Liver (tissue), 9 donors: ENCODE data around the gene MAGEF1. TPM values are rescaled to one million over a fixed set of nuclear protein-coding genes. Genes with fewer than 3 reads are reported as not detected.

Experiments used
- DNase-seq: peaks from one replicate; pipeline ENCODE4 v3.0.0-alpha.2; 2017; ENCODE audit warnings: low spot score
- H3K27ac ChIP-seq, 2 donors: one replicate each; pipeline ENCODE4 v1.7.0; 2013; ENCODE audit warnings: inconsistent platforms in 2 of 2, low read length in 2 of 2, control low read depth in 1 of 2, low read depth in 1 of 2, mild to moderate bottlenecking in 1 of 2
- H3K27me3 ChIP-seq, 4 donors: one replicate each; pipeline versions ENCODE4 v1.6.1 to v1.7.0; 2013; ENCODE audit warnings: low read length in 3 of 4, inconsistent platforms in 1 of 4, mild to moderate bottlenecking in 1 of 4, moderate library complexity in 1 of 4; ENCODE audit not compliant: control insufficient read depth in 4 of 4, insufficient read depth in 4 of 4
- H3K36me3 ChIP-seq, 4 donors: one replicate each; pipeline versions ENCODE4 v1.6.1 to v1.7.0; 2013; ENCODE audit warnings: low read length in 3 of 4, mild to moderate bottlenecking in 3 of 4, low read depth in 1 of 4, moderate library complexity in 1 of 4; ENCODE audit not compliant: control insufficient read depth in 4 of 4, insufficient read depth in 3 of 4
- H3K4me1 ChIP-seq, 4 donors: one replicate each; pipeline versions ENCODE4 v1.6.1 to v1.7.0; 2013; ENCODE audit warnings: low read length in 3 of 4, mild to moderate bottlenecking in 3 of 4, moderate library complexity in 1 of 4; ENCODE audit not compliant: control insufficient read depth in 4 of 4, insufficient read depth in 4 of 4
- H3K4me3 ChIP-seq, 3 donors: one replicate each; pipeline versions ENCODE4 v1.6.1 to v1.7.0; 2013; ENCODE audit warnings: low read length in 3 of 3, control low read depth in 1 of 3, low read depth in 1 of 3, mild to moderate bottlenecking in 1 of 3
- H3K9ac ChIP-seq, 2 donors: one replicate each; pipeline ENCODE4 v1.7.0; 2013; ENCODE audit warnings: low read length in 2 of 2, mild to moderate bottlenecking in 2 of 2, moderate library complexity in 2 of 2, control low read depth in 1 of 2, low read depth in 1 of 2
- H3K9me3 ChIP-seq, 4 donors: one replicate each; pipeline versions ENCODE4 v1.6.1 to v1.7.0; 2013; ENCODE audit warnings: low read length in 3 of 4; ENCODE audit not compliant: control insufficient read depth in 4 of 4
- ATF3 ChIP-seq: IDR thresholded peaks from 2 replicates; pipeline ENCODE4 v1.6.1; 2016; ENCODE audit warnings: antibody characterized with exemption
- EGR1 ChIP-seq, 2 donors: IDR thresholded peaks; 2 replicates each; pipeline ENCODE4 v1.6.1; 2016 to 2018; ENCODE audit warnings: antibody characterized with exemption in 2 of 2, low read depth in 2 of 2
- FOXA1 ChIP-seq: IDR thresholded peaks from 2 replicates; pipeline ENCODE4 v1.6.1; 2016; ENCODE audit warnings: antibody characterized with exemption
- FOXA2 ChIP-seq: IDR thresholded peaks from 2 replicates; pipeline ENCODE4 v1.6.1; 2016; ENCODE audit warnings: antibody characterized with exemption
- GABPA ChIP-seq, 2 donors: IDR thresholded peaks in 1 of 2; conservative IDR thresholded peaks in 1 of 2; 2 replicates each; pipeline ENCODE4 v1.6.1; 2016; ENCODE audit warnings: antibody characterized with exemption in 2 of 2, mild to moderate bottlenecking in 1 of 2, moderate library complexity in 1 of 2
- HNF4A ChIP-seq, 2 donors: conservative IDR thresholded peaks; 2 replicates each; pipeline ENCODE4 v1.6.1; 2016; ENCODE audit warnings: antibody characterized with exemption in 2 of 2, mild to moderate bottlenecking in 2 of 2
- HNF4G ChIP-seq: IDR thresholded peaks from 2 replicates; pipeline ENCODE4 v1.6.1; 2016; ENCODE audit warnings: antibody characterized with exemption
- JUND ChIP-seq, 2 donors: IDR thresholded peaks; 2 replicates each; pipeline ENCODE4 v1.6.1; 2016; ENCODE audit warnings: antibody characterized with exemption in 2 of 2
- NR2F2 ChIP-seq: IDR thresholded peaks from 2 replicates; pipeline ENCODE4 v1.6.1; 2016; ENCODE audit warnings: antibody characterized with exemption
- RAD21 ChIP-seq, 2 donors: IDR thresholded peaks; 2 replicates each; pipeline ENCODE4 v1.6.1; 2016; ENCODE audit warnings: antibody characterized with exemption in 2 of 2, mild to moderate bottlenecking in 2 of 2
- RXRA ChIP-seq, 2 donors: IDR thresholded peaks; 2 replicates each; pipeline ENCODE4 v1.6.1; 2017 to 2018; ENCODE audit warnings: antibody characterized with exemption in 2 of 2, mild to moderate bottlenecking in 1 of 2
- SP1 ChIP-seq: IDR thresholded peaks from 2 replicates; pipeline ENCODE4 v1.6.1; 2018; ENCODE audit warnings: antibody characterized with exemption, mild to moderate bottlenecking
- TAF1 ChIP-seq: conservative IDR thresholded peaks from 2 replicates; pipeline ENCODE4 v1.6.1; 2016; ENCODE audit warnings: antibody characterized with exemption, mild to moderate bottlenecking
- YY1 ChIP-seq: IDR thresholded peaks from 2 replicates; pipeline ENCODE4 v1.6.1; 2016; ENCODE audit warnings: antibody characterized with exemption, mild to moderate bottlenecking
- ZBTB33 ChIP-seq: IDR thresholded peaks from 2 replicates; pipeline ENCODE4 v1.6.1; 2016; ENCODE audit warnings: antibody characterized with exemption
- WGBS: extraction: QIAGEN DNeasy Blood & Tissue Kit; methylation state at CpG from one replicate; pipeline ENCODE4 v1.1.7; 2013; 5-methylcytosine and 5-hydroxymethylcytosine counted together
- polyA plus RNA-seq, 2 donors: library from polyadenylated mRNA; stranded (reverse) in 1 of 2; unstranded in 1 of 2; fragments of 200-250 nt in 1 of 2; fragments of >200 nt in 1 of 2; fragmentation: Nextera tagmentation in 1 of 2; extraction: Ambion mirVana in 1 of 2; gene quantifications; one replicate each; pipeline versions ENCODE4 v1.2.1 to v1.2.3, GENCODE V29; 2013 to 2015
- total RNA-seq, 2 donors: library from RNA; depleted of rRNA; stranded (reverse); fragments of >200 nt; gene quantifications; one replicate each; pipeline ENCODE4 v1.2.3, GENCODE V29; 2014
- TF ChIP-seq, protein P1 (sequence below): IDR thresholded peaks from 2 replicates; pipeline ENCODE4 v1.6.1; 2016; ENCODE audit warnings: antibody characterized with exemption
- TF ChIP-seq, protein P2 (sequence below): IDR thresholded peaks from 2 replicates; pipeline ENCODE4 v1.6.1; 2016; ENCODE audit warnings: antibody characterized with exemption, mild to moderate bottlenecking
- TF ChIP-seq, protein P3 (sequence below): fragments of 150-350 bp; IDR thresholded peaks from 2 replicates; pipeline ENCODE4 v1.5.1; 2017; ENCODE audit warnings: improper control_type of control experiment, low read depth, low read length; ENCODE audit not compliant: missing input control
- donor health status: healthy.
- donor health status: healthy.
- donor health status: healthy.
- donor health status: healthy.
- donor health status: healthy.

The MAGEF1 gene
- total and polyA plus RNA-seq, 4 donors: 12.9 to 15.5 (median 14.3) TPM

GRCh38 chr3:184748219-184749135 lies 36.6 kb upstream of the MAGEF1 start:
- Histone ChIP-seq H3K9me3 (no peaks in the 10 kb centered on the region), H3K4me3 (no peak overlapping the region), H3K36me3 (no peaks in the 10 kb centered on the region), H3K4me1 (no peaks in the 10 kb centered on the region), H3K9ac (no peak overlapping the region), H3K27ac (no peak overlapping the region), H3K27me3 (no peaks in the 10 kb centered on the region)
- no peak for DNase-seq
- TF ChIP-seq JUND (IDR thresholded peaks at IDR 0.05) (no peak), NR2F2 (no peak), RAD21 (IDR thresholded peaks at IDR 0.05) (peak in 1 of 2 donors; percentile 8), FOXA2 (no peak), HNF4G (no peak), ATF3 (no peak), ZBTB33 (no peak), SP1 (no peak), FOXA1 (no peak), TAF1 (no peak), YY1 (no peak), HNF4A (conservative IDR thresholded peaks at IDR 0.05) (no peak), EGR1 (IDR thresholded peaks at IDR 0.05; ENCODE audit: low read depth in 2 of 2) (no peak), GABPA (IDR thresholded peaks at IDR 0.05 in 1 of 2, conservative IDR thresholded peaks at IDR 0.05 in 1 of 2) (no peak), RXRA (IDR thresholded peaks at IDR 0.05) (no peak)
- TF ChIP-seq, protein P1, sequence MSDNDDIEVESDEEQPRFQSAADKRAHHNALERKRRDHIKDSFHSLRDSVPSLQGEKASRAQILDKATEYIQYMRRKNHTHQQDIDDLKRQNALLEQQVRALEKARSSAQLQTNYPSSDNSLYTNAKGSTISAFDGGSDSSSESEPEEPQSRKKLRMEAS: no peak
- TF ChIP-seq, protein P2, sequence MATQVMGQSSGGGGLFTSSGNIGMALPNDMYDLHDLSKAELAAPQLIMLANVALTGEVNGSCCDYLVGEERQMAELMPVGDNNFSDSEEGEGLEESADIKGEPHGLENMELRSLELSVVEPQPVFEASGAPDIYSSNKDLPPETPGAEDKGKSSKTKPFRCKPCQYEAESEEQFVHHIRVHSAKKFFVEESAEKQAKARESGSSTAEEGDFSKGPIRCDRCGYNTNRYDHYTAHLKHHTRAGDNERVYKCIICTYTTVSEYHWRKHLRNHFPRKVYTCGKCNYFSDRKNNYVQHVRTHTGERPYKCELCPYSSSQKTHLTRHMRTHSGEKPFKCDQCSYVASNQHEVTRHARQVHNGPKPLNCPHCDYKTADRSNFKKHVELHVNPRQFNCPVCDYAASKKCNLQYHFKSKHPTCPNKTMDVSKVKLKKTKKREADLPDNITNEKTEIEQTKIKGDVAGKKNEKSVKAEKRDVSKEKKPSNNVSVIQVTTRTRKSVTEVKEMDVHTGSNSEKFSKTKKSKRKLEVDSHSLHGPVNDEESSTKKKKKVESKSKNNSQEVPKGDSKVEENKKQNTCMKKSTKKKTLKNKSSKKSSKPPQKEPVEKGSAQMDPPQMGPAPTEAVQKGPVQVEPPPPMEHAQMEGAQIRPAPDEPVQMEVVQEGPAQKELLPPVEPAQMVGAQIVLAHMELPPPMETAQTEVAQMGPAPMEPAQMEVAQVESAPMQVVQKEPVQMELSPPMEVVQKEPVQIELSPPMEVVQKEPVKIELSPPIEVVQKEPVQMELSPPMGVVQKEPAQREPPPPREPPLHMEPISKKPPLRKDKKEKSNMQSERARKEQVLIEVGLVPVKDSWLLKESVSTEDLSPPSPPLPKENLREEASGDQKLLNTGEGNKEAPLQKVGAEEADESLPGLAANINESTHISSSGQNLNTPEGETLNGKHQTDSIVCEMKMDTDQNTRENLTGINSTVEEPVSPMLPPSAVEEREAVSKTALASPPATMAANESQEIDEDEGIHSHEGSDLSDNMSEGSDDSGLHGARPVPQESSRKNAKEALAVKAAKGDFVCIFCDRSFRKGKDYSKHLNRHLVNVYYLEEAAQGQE: peak; percentile 67
- TF ChIP-seq, protein P3, sequence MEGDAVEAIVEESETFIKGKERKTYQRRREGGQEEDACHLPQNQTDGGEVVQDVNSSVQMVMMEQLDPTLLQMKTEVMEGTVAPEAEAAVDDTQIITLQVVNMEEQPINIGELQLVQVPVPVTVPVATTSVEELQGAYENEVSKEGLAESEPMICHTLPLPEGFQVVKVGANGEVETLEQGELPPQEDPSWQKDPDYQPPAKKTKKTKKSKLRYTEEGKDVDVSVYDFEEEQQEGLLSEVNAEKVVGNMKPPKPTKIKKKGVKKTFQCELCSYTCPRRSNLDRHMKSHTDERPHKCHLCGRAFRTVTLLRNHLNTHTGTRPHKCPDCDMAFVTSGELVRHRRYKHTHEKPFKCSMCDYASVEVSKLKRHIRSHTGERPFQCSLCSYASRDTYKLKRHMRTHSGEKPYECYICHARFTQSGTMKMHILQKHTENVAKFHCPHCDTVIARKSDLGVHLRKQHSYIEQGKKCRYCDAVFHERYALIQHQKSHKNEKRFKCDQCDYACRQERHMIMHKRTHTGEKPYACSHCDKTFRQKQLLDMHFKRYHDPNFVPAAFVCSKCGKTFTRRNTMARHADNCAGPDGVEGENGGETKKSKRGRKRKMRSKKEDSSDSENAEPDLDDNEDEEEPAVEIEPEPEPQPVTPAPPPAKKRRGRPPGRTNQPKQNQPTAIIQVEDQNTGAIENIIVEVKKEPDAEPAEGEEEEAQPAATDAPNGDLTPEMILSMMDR: peak; percentile 5
- 65% methylated on average over 8 of the region's 8 CpGs for WGBS
